Measurements from ENCODE around the gene ZNF350. TPM values are rescaled to one million over a fixed set of nuclear protein-coding genes. Genes with fewer than 3 reads are reported as not detected.

ZNF350 gene
- total and polyA plus RNA-seq, 2 of the 13 experiments (the other 11 are each of a cell fraction or from before 2014, with no cell fraction given) = 3.7 to 6.9 TPM

DNA sequence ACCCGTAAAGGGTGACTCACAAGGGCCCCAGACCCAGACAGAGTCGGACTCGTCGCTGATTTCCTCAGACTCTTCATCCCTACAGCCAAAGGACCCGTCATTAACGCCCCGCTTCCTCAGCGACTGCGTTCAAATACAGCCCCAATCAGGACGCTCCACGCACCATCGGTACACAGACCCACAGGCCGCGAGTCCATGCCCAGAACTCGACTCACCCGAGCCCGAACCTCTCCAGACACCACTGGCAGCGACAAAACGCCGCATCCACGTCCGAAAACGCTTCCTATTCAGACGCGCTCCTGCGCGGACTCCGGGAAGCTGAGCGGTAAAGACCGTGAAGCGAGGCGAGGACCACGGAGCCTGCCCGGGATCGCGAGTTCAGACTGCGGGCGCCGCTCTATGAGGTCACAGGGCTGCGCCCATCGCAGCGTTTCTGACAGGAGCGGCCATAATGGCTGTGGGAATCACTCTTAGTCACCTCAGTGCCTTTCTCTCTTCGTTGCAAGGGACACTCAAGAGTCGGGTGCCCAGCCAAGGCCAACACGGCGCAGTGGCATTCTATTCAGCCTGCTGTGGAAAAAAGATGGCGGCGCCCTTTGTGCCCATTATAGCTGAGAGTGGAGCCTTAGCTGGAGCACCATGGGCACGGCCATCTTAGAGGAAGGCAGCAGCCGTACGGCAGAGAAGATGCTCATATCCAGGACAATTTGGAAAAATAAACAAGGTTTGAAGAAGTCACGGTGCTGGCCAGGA lies 41.6 kb upstream of the ZNF350 start, which contains the start of gene ZNF614 (continued):
- TF ChIP-seq PCBP2 (optimal IDR thresholded peaks at IDR 0.05; ENCODE audit: low read depth, low read length, poor library complexity, severe bottlenecking) = no peak
- peak; percentile 75; the same call in 1 of the 2 replicates for TF ChIP-seq ZNF34 (CRISPR knock-in tag; IDR thresholded peaks at IDR 0.05; ENCODE audit: borderline replicate concordance)
- TF ChIP-seq ELF4 (CRISPR knock-in tag; IDR thresholded peaks at IDR 0.05; ENCODE audit: borderline replicate concordance) = no peak
- TF ChIP-seq ZNF83 (CRISPR knock-in tag; IDR thresholded peaks at IDR 0.05; ENCODE audit: borderline replicate concordance) = no peak
- TF ChIP-seq, protein P1, sequence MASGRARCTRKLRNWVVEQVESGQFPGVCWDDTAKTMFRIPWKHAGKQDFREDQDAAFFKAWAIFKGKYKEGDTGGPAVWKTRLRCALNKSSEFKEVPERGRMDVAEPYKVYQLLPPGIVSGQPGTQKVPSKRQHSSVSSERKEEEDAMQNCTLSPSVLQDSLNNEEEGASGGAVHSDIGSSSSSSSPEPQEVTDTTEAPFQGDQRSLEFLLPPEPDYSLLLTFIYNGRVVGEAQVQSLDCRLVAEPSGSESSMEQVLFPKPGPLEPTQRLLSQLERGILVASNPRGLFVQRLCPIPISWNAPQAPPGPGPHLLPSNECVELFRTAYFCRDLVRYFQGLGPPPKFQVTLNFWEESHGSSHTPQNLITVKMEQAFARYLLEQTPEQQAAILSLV (CRISPR knock-in tag; IDR thresholded peaks at IDR 0.05; ENCODE audit: borderline replicate concordance) = peak; percentile 70; the same call in 1 of the 2 replicates
- TF ChIP-seq, protein P2, sequence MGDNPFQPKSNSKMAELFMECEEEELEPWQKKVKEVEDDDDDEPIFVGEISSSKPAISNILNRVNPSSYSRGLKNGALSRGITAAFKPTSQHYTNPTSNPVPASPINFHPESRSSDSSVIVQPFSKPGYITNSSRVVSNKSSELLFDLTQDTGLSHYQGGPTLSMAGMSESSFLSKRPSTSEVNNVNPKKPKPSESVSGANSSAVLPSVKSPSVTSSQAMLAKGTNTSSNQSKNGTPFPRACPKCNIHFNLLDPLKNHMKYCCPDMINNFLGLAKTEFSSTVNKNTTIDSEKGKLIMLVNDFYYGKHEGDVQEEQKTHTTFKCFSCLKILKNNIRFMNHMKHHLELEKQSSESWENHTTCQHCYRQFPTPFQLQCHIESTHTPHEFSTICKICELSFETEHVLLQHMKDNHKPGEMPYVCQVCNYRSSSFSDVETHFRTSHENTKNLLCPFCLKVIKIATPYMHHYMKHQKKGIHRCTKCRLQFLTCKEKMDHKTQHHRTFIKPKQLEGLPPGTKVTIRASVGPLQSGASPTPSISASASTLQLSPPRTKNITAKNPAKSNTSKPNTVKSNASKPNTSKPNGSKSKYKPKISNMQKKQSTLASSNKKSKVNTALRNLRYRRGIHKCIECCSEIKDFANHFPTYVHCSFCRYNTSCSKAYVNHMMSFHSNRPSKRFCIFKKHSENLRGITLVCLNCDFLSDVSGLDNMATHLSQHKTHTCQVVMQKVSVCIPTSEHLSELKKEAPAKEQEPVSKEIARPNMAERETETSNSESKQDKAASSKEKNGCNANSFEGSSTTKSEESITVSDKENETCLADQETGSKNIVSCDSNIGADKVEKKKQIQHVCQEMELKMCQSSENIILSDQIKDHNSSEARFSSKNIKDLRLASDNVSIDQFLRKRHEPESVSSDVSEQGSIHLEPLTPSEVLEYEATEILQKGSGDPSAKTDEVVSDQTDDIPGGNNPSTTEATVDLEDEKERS (CRISPR knock-in tag; IDR thresholded peaks at IDR 0.05) = peak; percentile 92
- TF ChIP-seq, protein P3, sequence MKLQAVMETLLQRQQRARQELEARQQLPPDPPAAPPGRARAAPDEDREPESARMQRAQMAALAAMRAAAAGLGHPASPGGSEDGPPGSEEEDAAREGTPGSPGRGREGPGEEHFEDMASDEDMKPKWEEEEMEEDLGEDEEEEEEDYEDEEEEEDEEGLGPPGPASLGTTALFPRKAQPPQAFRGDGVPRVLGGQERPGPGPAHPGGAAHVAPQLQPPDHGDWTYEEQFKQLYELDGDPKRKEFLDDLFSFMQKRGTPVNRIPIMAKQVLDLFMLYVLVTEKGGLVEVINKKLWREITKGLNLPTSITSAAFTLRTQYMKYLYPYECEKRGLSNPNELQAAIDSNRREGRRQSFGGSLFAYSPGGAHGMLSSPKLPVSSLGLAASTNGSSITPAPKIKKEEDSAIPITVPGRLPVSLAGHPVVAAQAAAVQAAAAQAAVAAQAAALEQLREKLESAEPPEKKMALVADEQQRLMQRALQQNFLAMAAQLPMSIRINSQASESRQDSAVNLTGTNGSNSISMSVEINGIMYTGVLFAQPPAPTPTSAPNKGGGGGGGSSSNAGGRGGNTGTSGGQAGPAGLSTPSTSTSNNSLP (IDR thresholded peaks at IDR 0.05; ENCODE audit: low read depth, low read length) = no peak
- no peak for TF ChIP-seq KDM1A (CRISPR knock-in tag; IDR thresholded peaks at IDR 0.05)
- peak; percentile 65; the same call in 1 of the 2 replicates for TF ChIP-seq ATF7-NPFF (CRISPR knock-in tag; IDR thresholded peaks at IDR 0.05; ENCODE audit: low read depth)
- TF ChIP-seq KLF11 (CRISPR knock-in tag; IDR thresholded peaks at IDR 0.05) = no peak
- TF ChIP-seq, protein P4, sequence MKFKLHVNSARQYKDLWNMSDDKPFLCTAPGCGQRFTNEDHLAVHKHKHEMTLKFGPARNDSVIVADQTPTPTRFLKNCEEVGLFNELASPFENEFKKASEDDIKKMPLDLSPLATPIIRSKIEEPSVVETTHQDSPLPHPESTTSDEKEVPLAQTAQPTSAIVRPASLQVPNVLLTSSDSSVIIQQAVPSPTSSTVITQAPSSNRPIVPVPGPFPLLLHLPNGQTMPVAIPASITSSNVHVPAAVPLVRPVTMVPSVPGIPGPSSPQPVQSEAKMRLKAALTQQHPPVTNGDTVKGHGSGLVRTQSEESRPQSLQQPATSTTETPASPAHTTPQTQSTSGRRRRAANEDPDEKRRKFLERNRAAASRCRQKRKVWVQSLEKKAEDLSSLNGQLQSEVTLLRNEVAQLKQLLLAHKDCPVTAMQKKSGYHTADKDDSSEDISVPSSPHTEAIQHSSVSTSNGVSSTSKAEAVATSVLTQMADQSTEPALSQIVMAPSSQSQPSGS (CRISPR knock-in tag; IDR thresholded peaks at IDR 0.05) = peak; percentile 45; the same call in 1 of the 2 replicates

Measured in HepG2 (cell line).